ENCODE results near the gene EFNA4. TPM values are rescaled to one million over a fixed set of nuclear protein-coding genes. Genes with fewer than 3 reads are reported as not detected.

EFNA4 gene
- total RNA-seq, 1 experiment from 2014 or later, result 9.8 TPM

GRCh38 chr1:155081472-155082300 is 18.1 kb downstream of the EFNA4 start:
- BruUV-seq (replicated peaks), result no TSS peak
- Histone ChIP-seq H3K36me3 (ENCODE audit: control insufficient read depth in 1 of 2, insufficient read depth in 2 of 2, low read length in 2 of 2) (peaks cover 0 to 4% of the 10 kb centered on the region in 2 experiments; a peak in 1 of 4 replicates), H3K9me2 (ENCODE audit: insufficient read depth) (no peaks in the 10 kb centered on the region), H3K79me2 (ENCODE audit: insufficient read depth, low read length) (no peaks in the 10 kb centered on the region; the same call in 1 of the 2 replicates), H3K27me3 (ENCODE audit: insufficient read depth, low read length) (no peaks in the 10 kb centered on the region), H2AFZ (ENCODE audit: low read depth, low read length, poor library complexity, severe bottlenecking) (no peak overlapping the region), H3K4me2 (ENCODE audit: low read length) (peak overlapping the region; percentile 99), H3K4me3 (replicated peaks in 1 of 2; ENCODE audit: low read depth in 1 of 2, low read length in 2 of 2) (peak overlapping the region in 1 of 2 experiments; percentile 73; a peak in 1 of 4 replicates), H3K9ac (ENCODE audit: low read length) (no peak overlapping the region), H3K9me3 (ENCODE audit: control insufficient read depth in 1 of 2, insufficient read depth in 1 of 2, low read depth in 1 of 2, low read length in 2 of 2) (no peaks in the 10 kb centered on the region), H3K4me1 (ENCODE audit: control insufficient read depth in 1 of 2, insufficient read depth in 2 of 2, low read length in 2 of 2) (peaks cover 37 to 78% of the 10 kb centered on the region in 2 experiments), H4K20me1 (ENCODE audit: insufficient read depth) (no peaks in the 10 kb centered on the region), H3K27ac (ENCODE audit: low read depth, low read length) (no peak overlapping the region)
- ChIA-PET CTCF (interaction anchor here (0.9 to 1.2 kb wide), 5 partner anchors 10 to 522 kb away, joined by 3 to 4 read pairs (median 3); no protein-coding TSS in a partner anchor), RAD21 (ENCODE audit: low non-redundant PET in 1 of 2, low total read pairs in 2 of 2, uncharacterized antibody in 2 of 2, unreplicated experiment in 2 of 2) (no interaction called here), POLR2A (interaction anchor here (1.3 kb wide), 1 partner anchor 18 kb away, joined by 5 read pairs; the partner anchor contains the start of gene EFNA4)
- no peak for ATAC-seq
- intact Hi-C loops (cut with micrococcal nuclease), result loop anchor here (5.0 kb wide), 1 partner anchor 524 kb away; the partner anchor contains the start of gene UBE2Q1
- TF ChIP-seq YY1 (IDR thresholded peaks at IDR 0.05; ENCODE audit: extremely low read depth, insufficient replicate concordance, low read depth, low read length), result no peak
- no peak for TF ChIP-seq POLR2AphosphoS5 (IDR thresholded peaks at IDR 0.05; ENCODE audit: low read depth, low read length)
- no peak for TF ChIP-seq CTCF (IDR thresholded peaks at IDR 0.05 in 2 of 3, conservative IDR thresholded peaks at IDR 0.05 in 1 of 3; ENCODE audit: borderline replicate concordance in 1 of 3, insufficient read depth in 1 of 3, low read depth in 2 of 3, low read length in 2 of 3)
- no peak for TF ChIP-seq EGR1 (IDR thresholded peaks at IDR 0.05; ENCODE audit: low read depth)
- TF ChIP-seq, protein P1, sequence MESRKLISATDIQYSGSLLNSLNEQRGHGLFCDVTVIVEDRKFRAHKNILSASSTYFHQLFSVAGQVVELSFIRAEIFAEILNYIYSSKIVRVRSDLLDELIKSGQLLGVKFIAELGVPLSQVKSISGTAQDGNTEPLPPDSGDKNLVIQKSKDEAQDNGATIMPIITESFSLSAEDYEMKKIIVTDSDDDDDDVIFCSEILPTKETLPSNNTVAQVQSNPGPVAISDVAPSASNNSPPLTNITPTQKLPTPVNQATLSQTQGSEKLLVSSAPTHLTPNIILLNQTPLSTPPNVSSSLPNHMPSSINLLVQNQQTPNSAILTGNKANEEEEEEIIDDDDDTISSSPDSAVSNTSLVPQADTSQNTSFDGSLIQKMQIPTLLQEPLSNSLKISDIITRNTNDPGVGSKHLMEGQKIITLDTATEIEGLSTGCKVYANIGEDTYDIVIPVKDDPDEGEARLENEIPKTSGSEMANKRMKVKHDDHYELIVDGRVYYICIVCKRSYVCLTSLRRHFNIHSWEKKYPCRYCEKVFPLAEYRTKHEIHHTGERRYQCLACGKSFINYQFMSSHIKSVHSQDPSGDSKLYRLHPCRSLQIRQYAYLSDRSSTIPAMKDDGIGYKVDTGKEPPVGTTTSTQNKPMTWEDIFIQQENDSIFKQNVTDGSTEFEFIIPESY (IDR thresholded peaks at IDR 0.05; ENCODE audit: extremely low read depth, insufficient replicate concordance, low read length), result no peak
- no peak for TF ChIP-seq SP1 (IDR thresholded peaks at IDR 0.05; ENCODE audit: low read depth)
- no peak for TF ChIP-seq SIN3A (IDR thresholded peaks at IDR 0.05; ENCODE audit: low read depth)
- no peak for TF ChIP-seq SRF (IDR thresholded peaks at IDR 0.05; ENCODE audit: low read depth)
- no peak for TF ChIP-seq RAD21 (IDR thresholded peaks at IDR 0.05; ENCODE audit: low read depth)
- no peak for TF ChIP-seq CBX3 (IDR thresholded peaks at IDR 0.05; ENCODE audit: low read depth)
- no peak for TF ChIP-seq JUND (IDR thresholded peaks at IDR 0.05)
- no peak for TF ChIP-seq EZH2 (IDR thresholded peaks at IDR 0.05)
- no peak for TF ChIP-seq ZNF274 (IDR thresholded peaks at IDR 0.05; ENCODE audit: low read depth, low read length)
- no peak for DNase-seq (ENCODE audit: low read depth, low spot score)
